NCI-H1930 (cell line): ENCODE measurements around the gene MBNL2.
"Not testable (repeated sequence)": the region's sequence is repeated elsewhere in the genome, so short reads cannot be mapped to it uniquely, and the experiment has no call there.

Source experiments
- DNase-seq, 2 experiments: peaks; one replicate each; lab custom pipeline; 2025; lab: John Stamatoyannopoulos, UW

MBNL2 gene

GRCh38 chr13:97221989-97222700 lies at the start of gene MBNL2:
Gene MBNL2 (plus strand): TSS chr13:97222333. CDS start chr13:97276236, 53,903 bp downstream.
- DNase-seq = peak; percentile 46 to 60

GRCh38 chr13:97174638-97175037 lies 47.5 kb upstream of the MBNL2 start:
- DNase-seq = no peak

GRCh38 chr13:97175041-97175440 lies 47.1 kb upstream of the MBNL2 start:
- DNase-seq = no peak

- DNase-seq = no peak
Measured at GRCh38 chr13:97179501-97179900, 42.6 kb upstream of the MBNL2 start.

GRCh38 chr13:97182111-97182890 lies 39.8 kb upstream of the MBNL2 start:
- no peak for DNase-seq

GRCh38 chr13:97185291-97185690 lies 36.8 kb upstream of the MBNL2 start:
- no peak for DNase-seq

- no peak for DNase-seq
Measured at GRCh38 chr13:97185751-97186150, 36.4 kb upstream of the MBNL2 start.

- DNase-seq = no peak
Measured at GRCh38 chr13:97188207-97188606, 33.9 kb upstream of the MBNL2 start.

- no peak for DNase-seq
Measured at GRCh38 chr13:97189928-97190327, 32.2 kb upstream of the MBNL2 start.

- DNase-seq = no peak
Measured at GRCh38 chr13:97191142-97191541, 31.0 kb upstream of the MBNL2 start.

- DNase-seq = no peak
Measured at GRCh38 chr13:97191615-97192014, 30.5 kb upstream of the MBNL2 start.

- no peak for DNase-seq
Measured at GRCh38 chr13:97192166-97192565, 30.0 kb upstream of the MBNL2 start.

- no peak for DNase-seq
Measured at GRCh38 chr13:97193577-97193976, 28.6 kb upstream of the MBNL2 start.

- DNase-seq = no peak
Measured at GRCh38 chr13:97194479-97194878, 27.7 kb upstream of the MBNL2 start.

- no peak for DNase-seq
Measured at GRCh38 chr13:97196340-97196739, 25.8 kb upstream of the MBNL2 start.

- no peak for DNase-seq
Measured at GRCh38 chr13:97198753-97199152, 23.4 kb upstream of the MBNL2 start.

- DNase-seq = no peak
Measured at GRCh38 chr13:97199451-97199850, 22.7 kb upstream of the MBNL2 start.

GRCh38 chr13:97200081-97200942 lies 21.8 kb upstream of the MBNL2 start:
- DNase-seq = no peak

- no peak for DNase-seq
Measured at GRCh38 chr13:97202761-97203160, 19.4 kb upstream of the MBNL2 start.

- DNase-seq = no peak
Measured at GRCh38 chr13:97205465-97205864, 16.7 kb upstream of the MBNL2 start.

GRCh38 chr13:97205982-97206381 lies 16.2 kb upstream of the MBNL2 start:
- DNase-seq = no peak

- DNase-seq = not testable (repeated sequence)
Measured at GRCh38 chr13:97207252-97207651, 14.9 kb upstream of the MBNL2 start.
